Large intestine (tissue), 3 donors: ENCODE measurements around the gene CXCL13. TPM values are rescaled to one million over a fixed set of nuclear protein-coding genes. Genes with fewer than 3 reads are reported as not detected.
"Not testable (repeated sequence)": the region's sequence is repeated elsewhere in the genome, so short reads cannot be mapped to it uniquely, and the experiment has no call there.

Experiments
- DNase-seq, 2 donors: peaks; one replicate each; pipeline versions ENCODE4 v3.0.0 to v3.0.0-alpha.2; 2013
- H3K27ac ChIP-seq: one replicate; pipeline ENCODE4 v1.5.1; 2013; ENCODE audit warnings: low read length
- H3K27me3 ChIP-seq: 2 replicates; pipeline ENCODE4 v1.6.1; 2013; ENCODE audit warnings: low read length; ENCODE audit not compliant: control insufficient read depth, insufficient read depth
- H3K36me3 ChIP-seq: 2 replicates; pipeline ENCODE4 v1.6.1; 2013; ENCODE audit warnings: low read length; ENCODE audit not compliant: control insufficient read depth, insufficient read depth
- H3K4me1 ChIP-seq: one replicate; pipeline ENCODE4 v1.6.1; 2013; ENCODE audit warnings: low read length; ENCODE audit not compliant: control insufficient read depth, insufficient read depth
- H3K4me3 ChIP-seq: one replicate; pipeline ENCODE4 v1.5.1; 2013; ENCODE audit warnings: low read length
- H3K9me3 ChIP-seq: one replicate; pipeline ENCODE4 v1.6.1; 2013; ENCODE audit warnings: mild to moderate bottlenecking, low read depth, low read length, moderate library complexity; ENCODE audit not compliant: control insufficient read depth
- WGBS: methylation state at CpG from one replicate; pipeline ENCODE4 v1.1.5; 2013; ENCODE audit warnings: low lambda C conversion rate; ENCODE audit not compliant: insufficient coverage; 5-methylcytosine and 5-hydroxymethylcytosine counted together
- polyA plus RNA-seq: library from polyadenylated mRNA; unstranded; fragments of 120-200 nt; gene quantifications from one replicate; pipeline ENCODE4 v1.2.1, GENCODE V29; 2013

CXCL13 gene
- polyA plus RNA-seq, 1 donor = 5.2 TPM

DNA sequence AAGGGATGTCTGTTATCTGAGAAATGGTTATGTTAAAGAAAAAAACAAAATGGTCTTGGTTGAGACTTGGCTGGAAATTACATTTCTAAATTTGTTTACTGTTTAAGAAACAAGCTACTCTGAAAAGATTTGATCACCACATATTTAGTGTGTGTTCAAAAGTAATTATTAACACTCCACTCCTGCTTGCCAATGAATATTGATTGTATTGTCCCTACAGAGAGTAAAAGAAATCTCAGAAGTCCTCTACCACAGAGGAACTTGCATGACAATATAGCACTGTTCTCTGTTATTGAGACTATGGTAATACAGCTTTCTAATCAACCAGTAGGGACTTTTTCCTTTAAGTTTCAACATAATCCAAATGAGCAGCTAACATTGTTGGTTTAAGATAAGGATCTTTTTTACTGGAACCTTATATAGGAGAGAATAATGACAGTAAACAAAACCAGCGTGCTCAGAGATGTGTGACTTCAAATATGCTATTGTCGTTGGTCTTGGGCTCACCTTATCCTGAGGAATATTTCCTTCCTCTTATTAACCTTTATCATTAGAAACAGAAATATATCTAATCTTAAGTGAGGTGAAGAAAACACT, 47.6 kb downstream of the CXCL13 start:
- Histone ChIP-seq H3K4me3 (no peak overlapping the region), H3K27me3 (no peaks in the 10 kb centered on the region), H3K9me3 (no peaks in the 10 kb centered on the region), H3K4me1 (peaks cover 9% of the 10 kb centered on the region), H3K27ac (no peak overlapping the region), H3K36me3 (no peaks in the 10 kb centered on the region)
- no peak for DNase-seq
- no CpG with 5 or more reads among the region's 2 CpGs for WGBS

DNA sequence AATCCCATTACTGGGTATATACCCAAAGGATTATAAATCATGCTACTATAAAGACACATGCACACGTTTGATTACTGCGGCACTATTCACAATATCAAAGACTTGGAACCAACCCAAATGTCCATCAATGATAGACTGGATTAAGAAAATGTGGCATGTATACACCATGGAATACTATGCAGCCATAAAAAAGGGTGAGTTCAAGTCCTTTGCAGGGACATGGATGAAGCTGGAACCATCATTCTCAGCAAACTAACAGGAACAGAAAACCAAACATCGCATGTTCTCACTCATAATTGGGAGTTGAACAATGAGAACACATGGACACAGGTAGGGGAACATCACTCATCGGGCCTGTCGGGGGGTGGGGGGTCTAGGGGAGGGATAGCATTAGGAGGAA, 54.7 kb downstream of the CXCL13 start:
- H3K27ac ChIP-seq, H3K4me1 ChIP-seq, H3K27me3 ChIP-seq, DNase-seq, H3K36me3 ChIP-seq, H3K9me3 ChIP-seq, H3K4me3 ChIP-seq: not testable (repeated sequence)
- WGBS = no CpG with 5 or more reads among the region's 5 CpGs

Other genes starting within 250 kb of the CXCL13 start
- 29.5 TPM for gene CNOT6L, start 213.5 kb downstream of the CXCL13 start, polyA plus RNA-seq